Stimulated activated CD8-positive, alpha-beta memory T cell treated with anti-CD3 and anti-CD28 coated beads, Interleukin-15, amount 100 ng/mL, for 1 hour (primary cell): ENCODE measurements around the gene ZNF283.
"Not testable (repeated sequence)": the region's sequence is repeated elsewhere in the genome, so short reads cannot be mapped to it uniquely, and the experiment has no call there.

Source experiments
- DNase-seq: peaks from one replicate; pipeline ENCODE4 v3.0.0-alpha.2; 2020; ENCODE audit warnings: low read depth

The ZNF283 gene

GRCh38 chr19:43848821-43849220 lies 21.7 kb downstream of the ZNF283 start:
- DNase-seq, result no peak

DNA sequence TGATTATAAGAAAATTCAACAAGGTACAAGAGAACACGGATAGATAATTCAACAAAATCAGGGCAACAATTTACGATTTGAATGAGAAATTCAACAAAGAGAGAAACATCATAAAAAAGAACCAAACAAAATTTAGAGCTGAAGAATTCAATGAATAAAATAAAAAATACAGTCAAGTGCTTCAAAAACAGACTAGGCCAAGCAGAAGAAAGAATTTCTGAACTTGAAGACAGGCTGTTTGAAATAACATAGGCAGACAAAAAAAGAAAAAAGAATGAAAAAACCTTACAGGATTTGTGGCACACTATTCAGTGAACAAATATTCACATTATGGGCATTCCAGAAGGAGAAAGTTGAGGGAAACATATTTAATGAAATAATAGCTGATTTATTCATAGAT lies 31.1 kb downstream of the ZNF283 start:
- DNase-seq, result no peak

- DNase-seq, result not testable (repeated sequence)
These were observed 39.8 kb downstream of the ZNF283 start for GRCh38 chr19:43866923-43867322.

- no peak for DNase-seq
These were observed 45.6 kb downstream of the ZNF283 start for GRCh38 chr19:43872547-43873336.

- no peak for DNase-seq
These were observed 53.4 kb downstream of the ZNF283 start for GRCh38 chr19:43880483-43880882.

- DNase-seq, result no peak
These were observed 56.7 kb downstream of the ZNF283 start, which contains the start of gene ZNF404 for GRCh38 chr19:43883864-43884263. Gene ZNF404 (minus strand): TSS chr19:43883964.

DNA sequence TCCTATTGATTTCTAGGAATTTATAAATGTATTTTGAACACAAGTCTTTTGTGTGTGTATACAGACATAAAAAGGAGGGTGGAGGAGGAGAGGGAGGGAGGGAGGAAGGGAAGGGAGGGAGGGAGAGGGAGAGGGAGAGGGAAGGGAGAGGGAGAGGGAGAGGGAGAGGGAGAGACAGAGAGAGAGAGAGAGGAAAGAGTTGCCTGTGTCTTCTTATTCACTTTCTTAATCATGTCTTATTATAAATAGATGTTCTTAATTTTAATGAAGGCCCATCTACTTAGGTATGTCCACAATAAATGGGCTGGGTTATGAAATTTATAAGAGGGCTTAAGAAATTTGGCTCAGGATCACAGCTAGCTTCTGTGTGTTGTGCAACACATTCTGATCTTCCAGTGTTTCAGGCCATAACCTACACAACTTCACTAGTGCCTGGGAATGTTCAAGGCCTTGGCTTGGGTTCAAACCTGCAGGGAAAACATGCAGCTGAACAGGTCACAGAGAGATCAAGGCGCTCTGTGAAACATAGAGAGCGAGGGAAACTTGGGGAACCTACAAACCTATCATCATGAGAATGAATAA lies 68.7 kb downstream of the ZNF283 start:
- no peak for DNase-seq
